Right renal pelvis (tissue), 4 donors: ENCODE results near the gene C4orf51. TPM values are rescaled to one million over a fixed set of nuclear protein-coding genes. Genes with fewer than 3 reads are reported as not detected.
A peak's percentile ranks its signal among the peaks of the same experiment; 100 is the strongest.
"Not testable (repeated sequence)": the region's sequence is repeated elsewhere in the genome, so short reads cannot be mapped to it uniquely, and the experiment has no call there.

ENCODE experiments used
- DNase-seq, 4 donors: peaks; one replicate each; pipeline ENCODE4 v3.0.0-alpha.2; 2013; ENCODE audit warnings: low read depth in 4 of 4, low spot score in 3 of 4, missing footprints in 1 of 4
- polyA plus RNA-seq, 4 donors: library from polyadenylated mRNA; unstranded; fragments of 120-200 nt; gene quantifications; one replicate each; pipeline ENCODE4 v1.2.1, GENCODE V29; 2013; ENCODE audit not compliant: insufficient read length in 4 of 4

The C4orf51 gene
- polyA plus RNA-seq = not detected

GRCh38 chr4:145679991-145680455 lies at the start of gene C4orf51:
TSS of gene C4orf51 (plus strand) at chr4:145680146. CDS start at chr4:145680204, 58 bp downstream.
- DNase-seq = peak in 3 of 4 donors; percentile 3 to 10 (median 4)

GRCh38 chr4:145635117-145635516 lies 44.8 kb upstream of the C4orf51 start:
- no peak for DNase-seq

- no peak for DNase-seq
Observed at GRCh38 chr4:145635630-145636029, 44.3 kb upstream of the C4orf51 start.

- DNase-seq = no peak
Observed at GRCh38 chr4:145639186-145639698, 40.7 kb upstream of the C4orf51 start.

- not testable (repeated sequence) for DNase-seq
Observed at GRCh38 chr4:145640236-145640635, 39.7 kb upstream of the C4orf51 start.

- no peak for DNase-seq
Observed at GRCh38 chr4:145643295-145643694, 36.7 kb upstream of the C4orf51 start.

GRCh38 chr4:145644699-145645098 lies 35.2 kb upstream of the C4orf51 start:
- no peak for DNase-seq

GRCh38 chr4:145656156-145656555 lies 23.8 kb upstream of the C4orf51 start:
- DNase-seq = no peak

- DNase-seq = no peak
Observed at GRCh38 chr4:145660064-145660463, 19.9 kb upstream of the C4orf51 start.

GRCh38 chr4:145663194-145663593 lies 16.8 kb upstream of the C4orf51 start:
- no peak for DNase-seq

GRCh38 chr4:145665773-145666172 lies 14.2 kb upstream of the C4orf51 start:
- DNase-seq = no peak

GRCh38 chr4:145670422-145670821 lies 9.5 kb upstream of the C4orf51 start:
- no peak for DNase-seq

- peak; percentile 15 to 53 (median 34) for DNase-seq
Observed at GRCh38 chr4:145679520-145679919, 426 bp upstream of the C4orf51 start.

GRCh38 chr4:145680902-145681301 lies 956 bp downstream of the C4orf51 start:
- no peak for DNase-seq

- DNase-seq = no peak
Observed at GRCh38 chr4:145681518-145681917, 1.6 kb downstream of the C4orf51 start.

- DNase-seq = no peak
Observed at GRCh38 chr4:145681956-145682355, 2.0 kb downstream of the C4orf51 start.

GRCh38 chr4:145686991-145687390 lies 7.0 kb downstream of the C4orf51 start:
- DNase-seq = no peak

- DNase-seq = no peak
Observed at GRCh38 chr4:145690610-145691009, 10.7 kb downstream of the C4orf51 start.

GRCh38 chr4:145691416-145691815 lies 11.5 kb downstream of the C4orf51 start:
- DNase-seq = not testable (repeated sequence)

GRCh38 chr4:145694929-145695328 lies 15.0 kb downstream of the C4orf51 start:
- DNase-seq = no peak

- no peak for DNase-seq
Observed at GRCh38 chr4:145697332-145697731, 17.4 kb downstream of the C4orf51 start.

- DNase-seq = no peak
Observed at GRCh38 chr4:145698507-145698906, 18.6 kb downstream of the C4orf51 start.
